SK-N-MC (cell line): ENCODE results near the gene RGL1.

Experiments
- DNase-seq: peaks from one replicate; pipeline ENCODE4 v3.0.0-alpha.2; 2011; ENCODE audit warnings: low read depth, low spot score
- H3K27ac ChIP-seq: fragments of 200-600 bp; sonication (generic); 2 replicates; pipeline ENCODE4 v1.5.1; 2016; ENCODE audit warnings: mixed run types
- H3K36me3 ChIP-seq: fragments of 200-600 bp; sonication (generic); 2 replicates; pipeline ENCODE4 v1.6.1; 2017; ENCODE audit warnings: antibody characterized with exemption, low read length, mixed read lengths; ENCODE audit not compliant: insufficient read depth
- H3K4me3 ChIP-seq: fragments of 200-600 bp; sonication (generic); 2 replicates; pipeline ENCODE4 v1.5.1; 2016
- H3K9ac ChIP-seq: fragments of 200-600 bp; sonication (generic); 2 replicates; pipeline ENCODE4 v1.8.0; 2017; ENCODE audit warnings: mixed run types, mixed read lengths; ENCODE audit not compliant: insufficient read length
- H3K9me3 ChIP-seq: fragments of 200-600 bp; sonication (generic); 2 replicates; pipeline ENCODE4 v1.6.1; 2017; ENCODE audit warnings: low read depth, mild to moderate bottlenecking, antibody characterized with exemption, low read length, moderate library complexity, mixed read lengths
- EZH2 ChIP-seq: fragments of 200-600 bp; sonication (generic); IDR thresholded peaks from one replicate; pipeline ENCODE4 v1.6.1; 2017; ENCODE audit warnings: antibody characterized with exemption
- FOXP2 ChIP-seq: optimal IDR thresholded peaks from 2 replicates; pipeline ENCODE3; 2011; ENCODE audit warnings: mild to moderate bottlenecking, moderate library complexity; ENCODE audit not compliant: insufficient read depth; ENCODE audit errors: extremely low read length, control extremely low read depth
- POLR2AphosphoS5 ChIP-seq: IDR thresholded peaks from 2 replicates; pipeline ENCODE4 v1.6.1; 2012; ENCODE audit warnings: mild to moderate bottlenecking, low read depth, low read length, borderline replicate concordance

RGL1 gene

DNA sequence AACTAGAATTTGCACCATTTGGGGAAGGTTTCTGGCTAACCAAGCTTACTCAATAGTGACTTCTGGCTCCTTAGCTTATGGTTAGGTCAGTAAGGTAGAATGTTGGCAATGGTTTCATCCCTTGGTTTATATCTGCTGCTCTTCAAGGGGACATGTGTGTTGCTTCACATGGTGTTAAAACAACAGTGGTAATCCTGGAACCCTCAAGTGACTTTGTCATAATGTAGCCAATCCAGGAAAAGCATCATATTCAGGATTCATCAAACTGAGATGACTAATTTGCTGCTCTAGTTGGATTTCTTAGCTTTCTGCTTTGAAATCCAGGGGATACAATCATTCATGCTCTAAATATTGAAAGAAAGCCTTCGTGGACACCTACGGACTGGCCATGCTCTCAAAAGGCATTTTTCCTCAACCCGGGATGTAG lies 108.7 kb downstream of the RGL1 start:
- DNase-seq = no peak
- TF ChIP-seq FOXP2 (no peak), EZH2 (no peak), POLR2AphosphoS5 (no peak)
- Histone ChIP-seq H3K4me3 (no peak overlapping the region), H3K9me3 (no peaks in the 10 kb centered on the region), H3K9ac (no peak overlapping the region), H3K27ac (peak overlapping the region; percentile 95; the same call in 1 of the 2 replicates), H3K36me3 (peaks cover 72% of the 10 kb centered on the region)

DNA sequence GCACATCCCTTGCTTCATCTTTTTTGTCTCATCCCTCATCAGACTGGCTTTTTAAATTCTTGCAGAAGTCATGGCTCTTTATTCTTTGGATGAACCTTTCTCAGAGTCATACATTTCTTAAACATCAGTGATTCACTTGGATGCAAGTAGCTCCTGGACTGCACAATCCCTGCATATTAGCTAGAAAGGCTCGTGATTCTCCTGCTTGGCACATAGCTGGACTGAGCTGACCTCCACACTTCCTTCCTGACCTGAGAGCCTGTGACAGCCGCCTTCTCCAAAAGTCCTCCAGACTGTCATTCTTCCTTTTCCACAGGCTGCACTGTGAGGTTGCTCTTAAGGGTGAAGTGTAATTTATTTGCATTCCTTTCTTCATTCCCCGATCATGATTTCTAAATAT lies 109.4 kb downstream of the RGL1 start:
- Histone ChIP-seq H3K36me3 (peaks cover 69% of the 10 kb centered on the region), H3K9ac (peak overlapping the region; percentile 24), H3K4me3 (no peak overlapping the region), H3K9me3 (no peaks in the 10 kb centered on the region), H3K27ac (peak overlapping the region; percentile 95)
- TF ChIP-seq FOXP2 (no peak), POLR2AphosphoS5 (no peak), EZH2 (no peak)
- DNase-seq = no peak

DNA sequence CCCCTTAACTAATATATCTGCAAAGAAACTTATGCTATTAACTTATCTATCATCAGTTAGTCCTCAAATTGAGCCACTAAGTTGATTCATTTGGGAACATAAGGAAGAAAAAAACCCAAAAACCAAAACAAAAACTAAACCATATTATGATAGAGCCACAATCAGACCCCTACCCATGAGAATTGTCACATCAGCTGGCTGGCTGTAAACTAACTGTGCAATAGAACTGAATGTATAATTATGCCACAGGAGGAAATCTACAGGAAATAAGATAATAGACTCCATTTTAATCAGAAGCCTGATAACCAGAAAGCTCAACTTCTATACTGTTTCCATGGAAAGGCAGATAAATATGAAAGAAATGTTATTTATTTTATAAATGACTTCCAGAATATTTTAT lies 110.0 kb downstream of the RGL1 start:
- Histone ChIP-seq H3K4me3 (peak overlapping the region; percentile 30; the same call in 1 of the 2 replicates), H3K36me3 (peaks cover 66% of the 10 kb centered on the region), H3K9me3 (no peaks in the 10 kb centered on the region), H3K27ac (peak overlapping the region; percentile 95), H3K9ac (peak overlapping the region; percentile 24)
- TF ChIP-seq FOXP2 (peak; percentile 78), POLR2AphosphoS5 (peak; percentile 55; the same call in 1 of the 2 replicates), EZH2 (no peak)
- DNase-seq = no peak

DNA sequence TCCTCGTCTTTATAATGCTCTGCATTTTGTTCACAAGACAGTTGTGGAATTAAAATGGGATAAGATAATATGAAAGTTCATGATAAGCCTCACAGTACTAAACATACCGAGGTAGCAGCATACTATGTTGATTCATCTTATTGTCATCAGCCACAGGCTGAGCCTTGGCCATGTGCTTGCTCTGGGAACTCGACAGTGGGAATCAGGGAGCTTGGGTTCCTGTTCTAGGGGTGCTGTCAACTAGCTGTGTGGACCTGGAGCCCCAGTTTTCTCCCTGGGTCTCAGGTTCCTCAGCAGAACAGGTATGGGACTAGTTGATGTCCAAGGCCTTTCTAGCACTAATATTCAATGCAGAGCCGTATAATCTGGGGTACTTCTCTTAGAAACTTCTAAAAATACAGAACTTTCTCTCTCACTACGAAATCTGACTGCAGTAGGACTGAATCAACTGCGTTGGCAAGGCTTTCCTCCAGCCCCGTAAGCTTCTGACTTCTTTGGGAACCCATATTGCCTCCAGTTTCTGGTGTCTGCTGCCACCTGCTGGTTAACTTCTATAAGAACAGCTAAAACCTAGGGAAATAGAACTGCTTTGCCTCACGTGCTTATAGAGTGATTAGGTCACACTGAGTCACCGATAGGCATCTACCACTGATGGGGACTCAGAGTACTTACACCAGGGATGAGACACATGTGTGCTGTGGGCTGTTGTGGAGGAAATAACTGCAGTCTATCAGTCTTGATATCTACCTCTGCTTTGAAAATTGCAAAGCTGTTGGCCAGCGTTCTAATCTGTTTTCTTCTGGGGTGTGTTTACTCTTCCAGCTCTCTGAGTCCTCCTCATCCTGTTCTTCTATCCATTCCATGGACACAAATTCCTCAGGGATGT lies 110.9 kb downstream of the RGL1 start:
- peak overlapping the region; percentile 49 for H3K9ac ChIP-seq
- peaks cover 56% of the 10 kb centered on the region for H3K36me3 ChIP-seq
- peak overlapping the region; percentile 95 for H3K27ac ChIP-seq
- no peak for TF ChIP-seq POLR2AphosphoS5
- no peak for TF ChIP-seq FOXP2
- no peak for TF ChIP-seq EZH2
- H3K4me3 ChIP-seq = peak overlapping the region; percentile 61
- no peaks in the 10 kb centered on the region for H3K9me3 ChIP-seq
- peak; percentile 97 for DNase-seq

- H3K36me3 ChIP-seq = peaks cover 58% of the 10 kb centered on the region
- H3K4me3 ChIP-seq = no peak overlapping the region
- 0 out of 2 replicates have a peak overlapping the region, but pooled peaks have one; percentile 13 for H3K27ac ChIP-seq
- no peaks in the 10 kb centered on the region for H3K9me3 ChIP-seq
- peak overlapping the region; percentile 4 for H3K9ac ChIP-seq
- DNase-seq = no peak
- TF ChIP-seq FOXP2 (no peak), EZH2 (no peak), POLR2AphosphoS5 (no peak)
These were observed 111.7 kb downstream of the RGL1 start for GRCh38 chr1:183916574-183916973.

DNA sequence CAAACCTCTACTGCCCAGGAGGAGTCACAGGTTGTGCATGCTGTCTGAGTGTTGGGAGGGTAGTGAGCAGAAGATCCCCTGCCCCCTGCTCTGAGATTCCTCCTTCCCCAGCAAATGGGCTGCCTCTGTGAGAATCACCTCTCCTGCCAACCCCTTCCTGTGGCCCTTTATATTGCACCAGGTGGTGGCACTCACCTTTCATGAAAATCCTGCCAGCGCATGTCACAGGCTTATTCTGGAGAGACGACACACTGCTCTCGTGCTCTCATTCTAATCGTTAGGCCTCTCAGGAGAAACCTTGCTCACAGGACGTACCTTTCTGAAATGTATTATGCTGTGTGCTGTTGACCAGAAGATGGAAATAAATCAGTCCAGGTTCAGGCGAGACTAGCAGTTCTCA lies 113.7 kb downstream of the RGL1 start:
- H3K36me3 ChIP-seq = peaks cover 61% of the 10 kb centered on the region
- TF ChIP-seq EZH2 = no peak
- TF ChIP-seq POLR2AphosphoS5 = no peak
- TF ChIP-seq FOXP2 = no peak
- H3K9me3 ChIP-seq = no peaks in the 10 kb centered on the region
- no peak for DNase-seq
- no peak overlapping the region for H3K9ac ChIP-seq
- no peak overlapping the region for H3K27ac ChIP-seq
- no peak overlapping the region for H3K4me3 ChIP-seq

- TF ChIP-seq FOXP2 = no peak
- TF ChIP-seq POLR2AphosphoS5 = no peak
- no peak for TF ChIP-seq EZH2
- Histone ChIP-seq H3K4me3 (no peak overlapping the region), H3K9me3 (no peaks in the 10 kb centered on the region), H3K36me3 (peaks cover 64% of the 10 kb centered on the region), H3K9ac (no peak overlapping the region), H3K27ac (no peak overlapping the region)
- no peak for DNase-seq
These were observed 115.7 kb downstream of the RGL1 start for GRCh38 chr1:183920651-183921050.

DNA sequence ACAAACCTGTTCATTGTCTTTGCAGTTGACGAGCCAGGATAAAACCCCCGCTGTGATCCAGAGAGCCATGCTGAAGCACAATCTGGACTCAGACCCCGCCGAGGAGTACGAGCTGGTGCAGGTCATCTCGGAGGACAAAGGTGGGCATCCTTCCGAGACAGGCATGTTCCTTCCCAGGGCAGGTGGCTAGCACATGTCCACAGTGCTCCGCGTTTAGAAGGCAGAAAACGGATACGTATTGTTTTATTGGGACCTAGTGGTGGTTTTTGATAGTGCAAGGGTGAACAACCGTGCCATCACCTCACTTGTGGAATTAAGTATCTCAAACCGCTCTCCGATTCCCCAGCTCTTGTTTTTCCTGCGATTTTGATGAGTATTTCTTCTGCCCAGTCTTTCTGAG lies 117.3 kb downstream of the RGL1 start:
- Histone ChIP-seq H3K4me3 (no peak overlapping the region), H3K27ac (no peak overlapping the region), H3K9me3 (no peaks in the 10 kb centered on the region), H3K9ac (no peak overlapping the region), H3K36me3 (peaks cover 70% of the 10 kb centered on the region)
- no peak for DNase-seq
- TF ChIP-seq EZH2 (no peak), FOXP2 (no peak), POLR2AphosphoS5 (no peak)
